Measurements from ENCODE around the gene DNAH7. TPM values are rescaled to one million over a fixed set of nuclear protein-coding genes. Genes with fewer than 3 reads are reported as not detected.
A peak's percentile ranks its signal among the peaks of the same experiment; 100 is the strongest.

Gene DNAH7
- total and polyA plus RNA-seq, 2 of the 4 experiments (the other 2 are of a cell fraction): 0.22 to 0.36 TPM

GRCh38 chr2:195898505-195899191 is 170.0 kb downstream of the DNAH7 start:
- Histone ChIP-seq H3K14ac (replicated peaks; ENCODE audit: low read depth, low read length) (peak overlapping the region; percentile 34; the same call in 1 of the 2 replicates), H2AK9ac (replicated peaks; ENCODE audit: low read depth, low read length, poor library complexity) (no peak overlapping the region), H3K27ac (ENCODE audit: insufficient read depth, low read length) (peak overlapping the region; percentile 36; the same call in 1 of the 2 replicates), H3K4me3 (ENCODE audit: insufficient read depth, low read depth, low read length) (no peak overlapping the region), H3K23ac (ENCODE audit: low read depth, low read length) (peak overlapping the region; percentile 28; the same call in 1 of the 2 replicates), H4K8ac (ENCODE audit: low read depth in 2 of 2, low read length in 2 of 2) (peak overlapping the region in 1 of 2 experiments; percentile 34; a peak in 1 of 4 replicates), H2AFZ (replicated peaks; ENCODE audit: low read length, poor library complexity) (no peak overlapping the region), H3K36me3 (ENCODE audit: control insufficient read depth, insufficient read depth, low read length) (no peaks in the 10 kb centered on the region), H3K27me3 (ENCODE audit: control insufficient read depth, insufficient read depth, low read length) (no peaks in the 10 kb centered on the region), H3K56ac (ENCODE audit: extremely low read depth, insufficient read depth, low read length) (no peak overlapping the region; the same call in 1 of the 2 replicates), H4K20me1 (ENCODE audit: insufficient read depth, low read length) (no peaks in the 10 kb centered on the region), H2BK120ac (ENCODE audit: low read depth, low read length) (peak overlapping the region; percentile 67), H3K9me1 (ENCODE audit: insufficient read depth, low read length) (no peaks in the 10 kb centered on the region), H3K9ac (ENCODE audit: low read depth, low read length) (no peak overlapping the region), H3K79me1 (ENCODE audit: low read depth in 1 of 2, low read length in 2 of 2) (no peaks in the 10 kb centered on the region), H4K5ac (ENCODE audit: low read depth, low read length) (no peak overlapping the region), H2BK20ac (ENCODE audit: low read depth, low read length) (peak overlapping the region; percentile 80), H3K4me2 (ENCODE audit: low read depth, low read length) (peak overlapping the region; percentile 32), H2BK15ac (ENCODE audit: low read depth, low read length) (no peak overlapping the region), H3K4ac (ENCODE audit: low read depth, low read length) (peak overlapping the region; percentile 62), H2AK5ac (ENCODE audit: low read depth, low read length) (no peak overlapping the region), H3K9me3 (ENCODE audit: control insufficient read depth, insufficient read depth, low read length) (no peaks in the 10 kb centered on the region), H3K4me1 (ENCODE audit: control insufficient read depth, insufficient read depth, low read length) (peaks cover 2% of the 10 kb centered on the region; the same call in 1 of the 2 replicates), H3K18ac (ENCODE audit: low read depth, low read length) (peak overlapping the region; percentile 10; the same call in 1 of the 2 replicates), H4K91ac (ENCODE audit: insufficient read depth, low read depth, low read length) (peak overlapping the region; percentile 62; the same call in 1 of the 2 replicates), H2BK5ac (ENCODE audit: low read depth, low read length, poor library complexity, severe bottlenecking) (peak overlapping the region; percentile 14)
- BruUV-seq (replicated peaks): no TSS peak
- intact Hi-C loops (cut with micrococcal nuclease) (loop anchor here (5.0 kb wide), 1 partner anchor 76 kb away; no protein-coding TSS in a partner anchor), dilution Hi-C loops (cut with HindIII; ENCODE audit: low sequenced_read_pairs, unreplicated experiment) (no loop called here), in situ Hi-C loops (cut with MboI; ENCODE audit: low sequenced_read_pairs) (no loop called here)
- peak; percentile 100 for DNase-seq
- WGBS, 2 experiments (ENCODE audit: extremely low coverage in 2 of 2, insufficient read length in 1 of 2): no CpG with 5 or more reads among the region's 9 CpGs
- ChIA-PET POLR2A (ENCODE audit: unreplicated experiment) (no interaction called here), CTCF (interaction anchor here (0.5 to 0.6 kb wide), 2 partner anchors 401 to 1225 kb away, joined by 4 to 7 read pairs; no protein-coding TSS in a partner anchor)
- ATAC-seq (ENCODE audit: low read depth): peak; percentile 99
- TF ChIP-seq USF2 (IDR thresholded peaks at IDR 0.05; ENCODE audit: low read depth, low read length): peak; percentile 18; the same call in 1 of the 2 replicates
- no peak for TF ChIP-seq CHD1 (IDR thresholded peaks at IDR 0.05; ENCODE audit: low read depth, low read length)
- no peak for TF ChIP-seq NFE2L2 (IDR thresholded peaks at IDR 0.05; ENCODE audit: low read depth, low read length)
- 0 out of 2 replicates have a peak, but pooled peaks have one; percentile 6 for TF ChIP-seq RAD21 (IDR thresholded peaks at IDR 0.05; ENCODE audit: low read length)
- peak; percentile 53; the same call in 1 of the 2 replicates for TF ChIP-seq BHLHE40 (IDR thresholded peaks at IDR 0.05; ENCODE audit: low read depth, low read length)
- TF ChIP-seq ELK1 (IDR thresholded peaks at IDR 0.05; ENCODE audit: borderline replicate concordance, low read depth, low read length): no peak
- TF ChIP-seq POLR2A (IDR thresholded peaks at IDR 0.05; ENCODE audit: low read depth, low read length): no peak
- peak; percentile 78 for TF ChIP-seq RCOR1 (IDR thresholded peaks at IDR 0.05; ENCODE audit: insufficient replicate concordance, low read length)
- peak; percentile 9; the same call in 1 of the 2 replicates for TF ChIP-seq SMC3 (IDR thresholded peaks at IDR 0.05; ENCODE audit: low read depth, low read length)
- TF ChIP-seq MAFK (IDR thresholded peaks at IDR 0.05; ENCODE audit: low read depth, low read length): no peak
- TF ChIP-seq FOS (IDR thresholded peaks at IDR 0.05; ENCODE audit: low read depth, low read length): no peak; the same call in 1 of the 2 replicates
- no peak for TF ChIP-seq RFX5 (IDR thresholded peaks at IDR 0.05; ENCODE audit: low read depth, low read length)
- TF ChIP-seq CTCF (conservative IDR thresholded peaks at IDR 0.05; ENCODE audit: low read depth, low read length): no peak
- no peak for TF ChIP-seq MAZ (IDR thresholded peaks at IDR 0.05; ENCODE audit: borderline replicate concordance, low read depth, low read length)

Measured in IMR-90 (cell line).